Left lung (tissue), 10 donors: ENCODE results near the gene TPCN1. TPM values are rescaled to one million over a fixed set of nuclear protein-coding genes. Genes with fewer than 3 reads are reported as not detected.

ENCODE experiments used
- ATAC-seq: fragments of 200-7000 bp; cut with Tn5 transposase; one replicate; pipeline ENCODE4 v1.9.1; 2020; ENCODE audit warnings: moderate library complexity
- DNase-seq, 4 donors: peaks; one replicate each; pipeline ENCODE4 v3.0.0-alpha.2; 2013 to 2020
- H3K27ac ChIP-seq, 2 donors: fragments of 200-600 bp; sonication (generic) in 1 of 2; one replicate each; pipeline versions ENCODE4 v1.5.0 to v1.8.0; 2020 to 2021
- H3K27me3 ChIP-seq, 2 donors: fragments of 200-600 bp; sonication (generic) in 1 of 2; one replicate each; pipeline versions ENCODE4 v1.5.0 to v1.8.0; 2020 to 2021
- H3K36me3 ChIP-seq, 2 donors: fragments of 200-600 bp; sonication (generic) in 1 of 2; one replicate each; pipeline versions ENCODE4 v1.5.0 to v1.8.0; 2020 to 2021
- H3K4me1 ChIP-seq, 2 donors: fragments of 200-600 bp; one replicate each; pipeline ENCODE4 v1.8.0; 2021
- H3K4me3 ChIP-seq, 2 donors: fragments of 200-600 bp; sonication (generic) in 1 of 2; one replicate each; pipeline versions ENCODE4 v1.5.0 to v1.8.0; 2020 to 2021; ENCODE audit warnings: mild to moderate bottlenecking in 1 of 2
- H3K9me3 ChIP-seq, 2 donors: fragments of 200-600 bp; sonication (generic) in 1 of 2; one replicate each; pipeline versions ENCODE4 v1.5.0 to v1.8.0; 2020 to 2021
- CTCF ChIP-seq, 2 donors: fragments of 200-600 bp; sonication (generic) in 1 of 2; IDR thresholded peaks; one replicate each; pipeline versions ENCODE4 v1.5.0 to v1.8.0; 2021; ENCODE audit warnings: antibody characterized with exemption in 2 of 2
- intact Hi-C, 2 donors: fragments of 100-400 bp; cut with DNase I; formaldehyde crosslinking; loops; one replicate each; pipeline versions ENCODE4 v1.11.2 to v1.14.2; 2022
- polyA plus RNA-seq, 6 donors: library from polyadenylated mRNA; unstranded; fragments of 120-200 nt; gene quantifications; one replicate each; pipeline ENCODE4 v1.2.1, GENCODE V29; 2013; ENCODE audit not compliant: insufficient read length in 6 of 6
- total RNA-seq, 2 donors: library from RNA; stranded (reverse); fragmentation: NEBNext Ultra II Directional; extraction: Animal tissue kit (Norgen Biotek cat#: 25700); gene quantifications; one replicate each; pipeline ENCODE4 v1.2.1, GENCODE V29; 2021
- donor health status: DM: no; HTN: yes; CAD: no.
- donor health status: DM: no; HTN: no; CAD: no.

The TPCN1 gene
- total and polyA plus RNA-seq, 8 donors = 24.7 to 54.1 (median 34.8) TPM

- Histone ChIP-seq H3K27me3 (no peaks in the 10 kb centered on the region), H3K4me1 (peaks cover 9 to 48% of the 10 kb centered on the region in 2 donors), H3K4me3 (no peak overlapping the region), H3K9me3 (no peaks in the 10 kb centered on the region), H3K36me3 (peaks cover 0 to 58% of the 10 kb centered on the region in 2 donors), H3K27ac (no peak overlapping the region)
- no peak for TF ChIP-seq CTCF (IDR thresholded peaks at IDR 0.05)
- intact Hi-C loops = no loop called here
- ATAC-seq = no peak
- no peak for DNase-seq
Observed at GRCh38 chr12:113329791-113330417, 108.6 kb downstream of the TPCN1 start.

GRCh38 chr12:113330505-113330904 is 109.2 kb downstream of the TPCN1 start:
- ATAC-seq = no peak
- H3K27ac ChIP-seq = no peak overlapping the region
- H3K4me1 ChIP-seq = peaks cover 9 to 52% of the 10 kb centered on the region in 2 donors
- no peaks in the 10 kb centered on the region for H3K27me3 ChIP-seq
- DNase-seq = no peak
- no peaks in the 10 kb centered on the region for H3K9me3 ChIP-seq
- no peak for TF ChIP-seq CTCF (IDR thresholded peaks at IDR 0.05)
- peaks cover 0 to 55% of the 10 kb centered on the region in 2 donors for H3K36me3 ChIP-seq
- no peak overlapping the region for H3K4me3 ChIP-seq
- intact Hi-C loops = no loop called here

- Histone ChIP-seq H3K36me3 (peaks cover 0 to 48% of the 10 kb centered on the region in 2 donors), H3K9me3 (no peaks in the 10 kb centered on the region), H3K4me1 (peaks cover 9 to 50% of the 10 kb centered on the region in 2 donors), H3K4me3 (peak overlapping the region in 1 of 2 donors; percentile 82), H3K27ac (peak overlapping the region in 1 of 2 donors; percentile 91), H3K27me3 (no peaks in the 10 kb centered on the region)
- no peak for TF ChIP-seq CTCF (IDR thresholded peaks at IDR 0.05)
- ATAC-seq (no peak), DNase-seq (peak in 2 of 4 donors; percentile 9 to 80)
- intact Hi-C loops = no loop called here
Observed at GRCh38 chr12:113332688-113333417, 111.6 kb downstream of the TPCN1 start.

GRCh38 chr12:113333418-113333750 is 112.1 kb downstream of the TPCN1 start:
- DNase-seq (no peak), ATAC-seq (no peak)
- Histone ChIP-seq H3K4me1 (peaks cover 9 to 50% of the 10 kb centered on the region in 2 donors), H3K4me3 (peak overlapping the region in 1 of 2 donors; percentile 82), H3K27ac (peak overlapping the region in 1 of 2 donors; percentile 91), H3K9me3 (no peaks in the 10 kb centered on the region), H3K36me3 (peaks cover 0 to 43% of the 10 kb centered on the region in 2 donors), H3K27me3 (no peaks in the 10 kb centered on the region)
- TF ChIP-seq CTCF (IDR thresholded peaks at IDR 0.05) = no peak
- intact Hi-C loops = no loop called here
